Measurements from ENCODE around the gene ZNF213.

ZNF213 gene

GRCh38 chr16:3095869-3096268 lies 39.0 kb upstream of the ZNF213 start:
- Histone ChIP-seq H3K27ac (no peak overlapping the region), H3K9me3 (no peaks in the 10 kb centered on the region), H3K36me3 (no peaks in the 10 kb centered on the region), H3K27me3 (peaks cover 0 to 69% of the 10 kb centered on the region in 2 donors), H3K4me1 (peaks cover 0 to 10% (median 4%) of the 10 kb centered on the region in 4 donors), H3K4me3 (no peak overlapping the region)
- DNase-seq = no peak
- TF ChIP-seq CTCF (IDR thresholded peaks at IDR 0.05) = no peak
- intact Hi-C loops (cut with DNase I; ENCODE audit: low total_unique reads) = no loop called here

GRCh38 chr16:3096362-3096761 lies 38.5 kb upstream of the ZNF213 start:
- no peak overlapping the region for H3K27ac ChIP-seq

GRCh38 chr16:3097266-3097665 lies 37.6 kb upstream of the ZNF213 start:
- intact Hi-C loops (cut with DNase I; ENCODE audit: low total_unique reads) = no loop called here
- Histone ChIP-seq H3K27me3 (peaks cover 0 to 67% of the 10 kb centered on the region in 2 donors), H3K9me3 (no peaks in the 10 kb centered on the region)

More at GRCh38 chr16:3096362-3096761, 38.5 kb upstream of the ZNF213 start:
- Histone ChIP-seq H3K4me3 (no peak overlapping the region), H3K27me3 (peaks cover 0 to 69% of the 10 kb centered on the region in 2 donors), H3K36me3 (no peaks in the 10 kb centered on the region), H3K4me1 (peaks cover 0 to 10% (median 4%) of the 10 kb centered on the region in 4 donors), H3K9me3 (no peaks in the 10 kb centered on the region)
- no peak for DNase-seq
- no peak for TF ChIP-seq CTCF (IDR thresholded peaks at IDR 0.05)
- intact Hi-C loops (cut with DNase I; ENCODE audit: low total_unique reads) = no loop called here

GRCh38 chr16:3098459-3099394 lies 36.1 kb upstream of the ZNF213 start, which contains the start of gene ZSCAN10:
ZSCAN10 (minus strand) TSS chr16:3099294; CDS start chr16:3092937, 6,357 bp downstream.
- H3K4me3 ChIP-seq = peak within 1 kb of the TSS in 1 of 2 donors; percentile 3
- intact Hi-C loops (cut with DNase I; ENCODE audit: low total_unique reads) = no loop called here

More at GRCh38 chr16:3097266-3097665, 37.6 kb upstream of the ZNF213 start:
- Histone ChIP-seq H3K4me1 (peaks cover 0 to 10% (median 4%) of the 10 kb centered on the region in 4 donors), H3K36me3 (no peaks in the 10 kb centered on the region), H3K4me3 (no peak overlapping the region), H3K27ac (no peak overlapping the region)
- no peak for TF ChIP-seq CTCF (IDR thresholded peaks at IDR 0.05)
- no peak for DNase-seq

GRCh38 chr16:3099395-3099731 lies 35.5 kb upstream of the ZNF213 start:
- no peak for DNase-seq
- H3K4me3 ChIP-seq = no peak overlapping the region
- no peak for TF ChIP-seq CTCF (IDR thresholded peaks at IDR 0.05)
- no peaks in the 10 kb centered on the region for H3K9me3 ChIP-seq
- intact Hi-C loops (cut with DNase I; ENCODE audit: low total_unique reads) = no loop called here
- H3K4me1 ChIP-seq = peaks cover 0 to 10% (median 4%) of the 10 kb centered on the region in 4 donors
- no peaks in the 10 kb centered on the region for H3K36me3 ChIP-seq
- no peak overlapping the region for H3K27ac ChIP-seq
- H3K27me3 ChIP-seq = peaks cover 0 to 51% of the 10 kb centered on the region in 2 donors

More at GRCh38 chr16:3098459-3099394, 36.1 kb upstream of the ZNF213 start, which contains the start of gene ZSCAN10:
- peaks cover 0 to 10% (median 4%) of the 10 kb centered on the region in 4 donors for H3K4me1 ChIP-seq
- no peaks in the 10 kb centered on the region for H3K9me3 ChIP-seq
- H3K36me3 ChIP-seq = no peaks in the 10 kb centered on the region
- peaks cover 0 to 58% of the 10 kb centered on the region in 2 donors for H3K27me3 ChIP-seq
- no peak for TF ChIP-seq CTCF (IDR thresholded peaks at IDR 0.05)
- no peak within 1 kb of the TSS for H3K27ac ChIP-seq
- no peak for DNase-seq

Measured in tibial artery (tissue), 4 donors.